Caco-2 (cell line): ENCODE results near the gene CMSS1. TPM values are rescaled to one million over a fixed set of nuclear protein-coding genes. Genes with fewer than 3 reads are reported as not detected.

Source experiments
- BruUV-seq: library from RNA; stranded (reverse); fragments of 400-500 nt; replicated peaks from 2 replicates; lab custom pipeline; 2021; lab: Mats Ljungman, UMichigan
- CTCF ChIA-PET: fragments of 300-600 bp; sonication (Branson Sonifier 250); formaldehyde crosslinking; loops from one replicate; lab custom pipeline; 2022; ENCODE audit warnings: antibody characterized with exemption; lab: Charles Lee
- POLR2A ChIA-PET: fragments of 300-600 bp; sonication (Branson Sonifier 250); formaldehyde crosslinking; loops from one replicate; lab custom pipeline; 2022; ENCODE audit warnings: antibody characterized with exemption; lab: Charles Lee
- DNase-seq, 2 experiments: peaks; one replicate each; pipeline versions ENCODE4 v3.0.0 to v3.0.0-alpha.2; 2020 to 2022
- H3K27me3 ChIP-seq: replicated peaks from 2 replicates; pipeline ENCODE4 v1.6.0; 2011; ENCODE audit warnings: low read length; ENCODE audit not compliant: control insufficient read depth, insufficient read depth
- H3K36me3 ChIP-seq: 2 replicates; pipeline ENCODE4 v1.5.1; 2011; ENCODE audit warnings: low read length; ENCODE audit not compliant: control insufficient read depth, insufficient read depth
- H3K4me1 ChIP-seq: fragments of 250-450 bp; sonication (Bioruptor Pico); 2 replicates; pipeline ENCODE4 v1.5.1; 2020; ENCODE audit warnings: mild to moderate bottlenecking
- H3K4me3 ChIP-seq: 2 replicates; pipeline ENCODE4 v1.5.1; 2011; ENCODE audit warnings: low read depth, mild to moderate bottlenecking, control low read depth, low read length
- H3K9me3 ChIP-seq: fragments of 250-450 bp; sonication (Bioruptor Pico); 2 replicates; pipeline ENCODE4 v1.5.1; 2020; ENCODE audit warnings: mild to moderate bottlenecking, moderate library complexity
- H3K27ac Mint-ChIP-seq: one replicate; pipeline ENCODE4 v1.8.0; 2022; ENCODE audit warnings: mixed read lengths; ENCODE audit not compliant: unreplicated experiment
- H3K27me3 Mint-ChIP-seq: one replicate; pipeline ENCODE4 v1.8.0; 2022; ENCODE audit warnings: mixed read lengths; ENCODE audit not compliant: insufficient read depth, unreplicated experiment
- H3K36me3 Mint-ChIP-seq: one replicate; pipeline ENCODE4 v1.8.0; 2022; ENCODE audit warnings: mild to moderate bottlenecking, mixed read lengths; ENCODE audit not compliant: insufficient read depth, unreplicated experiment
- H3K4me1 Mint-ChIP-seq: one replicate; pipeline ENCODE4 v1.8.0; 2022; ENCODE audit warnings: low read depth, mixed read lengths; ENCODE audit not compliant: unreplicated experiment
- H3K4me3 Mint-ChIP-seq: one replicate; pipeline ENCODE4 v1.8.0; 2022; ENCODE audit warnings: mild to moderate bottlenecking, moderate library complexity, mixed read lengths; ENCODE audit not compliant: unreplicated experiment
- H3K9me3 Mint-ChIP-seq: one replicate; pipeline ENCODE4 v1.8.0; 2022; ENCODE audit warnings: mixed read lengths; ENCODE audit not compliant: unreplicated experiment
- CTCF ChIP-seq, 2 experiments: fragments of 200-600 bp in 1 of 2; IDR thresholded peaks; 1 replicate in 1 of 2; 2 replicates in 1 of 2; pipeline versions ENCODE4 v1.5.1 to v1.8.0; 2011 to 2022; ENCODE audit warnings: antibody characterized with exemption in 1 of 2, control low read depth in 1 of 2, inconsistent platforms in 1 of 2, low read depth in 1 of 2, low read length in 1 of 2, mild to moderate bottlenecking in 1 of 2, moderate library complexity in 1 of 2; ENCODE audit not compliant: insufficient read depth in 1 of 2, severe bottlenecking in 1 of 2, unreplicated experiment in 1 of 2
- intact Hi-C: fragments of 100-400 bp; cut with micrococcal nuclease; formaldehyde crosslinking; loops from one replicate; pipeline ENCODE4 v1.10.0; 2022; ENCODE audit not compliant: unreplicated experiment
- total RNA-seq: library from RNA; stranded (reverse); gene quantifications from 2 replicates; pipeline ENCODE4 v1.2.3, GENCODE V29; 2022

CMSS1 gene
- total RNA-seq, 1 experiment from 2014 or later: 54.4 TPM

- Histone ChIP-seq H3K36me3 (no peaks in the 10 kb centered on the region), H3K4me3 (no peak overlapping the region), H3K4me1 (no peaks in the 10 kb centered on the region), H3K27me3 (no peaks in the 10 kb centered on the region), H3K9me3 (no peaks in the 10 kb centered on the region)
- no peaks in the 10 kb centered on the region for H3K9me3 Mint-ChIP-seq
- intact Hi-C loops: no loop called here
- H3K27me3 Mint-ChIP-seq: no peaks in the 10 kb centered on the region
- H3K27ac Mint-ChIP-seq: no peak overlapping the region
- H3K4me1 Mint-ChIP-seq: no peaks in the 10 kb centered on the region
- no TSS peak for BruUV-seq
- H3K4me3 Mint-ChIP-seq: no peak overlapping the region
- CTCF ChIA-PET: no interaction called here
- DNase-seq: no peak
- H3K36me3 Mint-ChIP-seq: no peaks in the 10 kb centered on the region
- POLR2A ChIA-PET: no interaction called here
- no peak for TF ChIP-seq CTCF (IDR thresholded peaks at IDR 0.05; ENCODE audit: insufficient read depth in 1 of 2, low read depth in 1 of 2, low read length in 1 of 2, severe bottlenecking in 1 of 2, unreplicated experiment in 1 of 2)
Measured at GRCh38 chr3:100209169-100209568, 391.5 kb downstream of the CMSS1 start.

GRCh38 chr3:100209948-100210771, 392.5 kb downstream of the CMSS1 start:
- Mint-ChIP-seq H3K4me1 (no peaks in the 10 kb centered on the region), H3K9me3 (no peaks in the 10 kb centered on the region), H3K27me3 (no peaks in the 10 kb centered on the region), H3K27ac (no peak overlapping the region), H3K4me3 (no peak overlapping the region), H3K36me3 (no peaks in the 10 kb centered on the region)
- TF ChIP-seq CTCF (IDR thresholded peaks at IDR 0.05; ENCODE audit: insufficient read depth in 1 of 2, low read depth in 1 of 2, low read length in 1 of 2, severe bottlenecking in 1 of 2, unreplicated experiment in 1 of 2): no peak
- CTCF ChIA-PET: no interaction called here
- Histone ChIP-seq H3K4me1 (no peaks in the 10 kb centered on the region), H3K9me3 (no peaks in the 10 kb centered on the region), H3K36me3 (no peaks in the 10 kb centered on the region), H3K4me3 (no peak overlapping the region), H3K27me3 (no peaks in the 10 kb centered on the region)
- no TSS peak for BruUV-seq
- POLR2A ChIA-PET: no interaction called here
- intact Hi-C loops: no loop called here
- DNase-seq: no peak

GRCh38 chr3:100210772-100211135, 393.1 kb downstream of the CMSS1 start:
- POLR2A ChIA-PET: no interaction called here

More at GRCh38 chr3:100210772-100211135, 393.1 kb downstream of the CMSS1 start:
- H3K27me3 Mint-ChIP-seq: no peaks in the 10 kb centered on the region
- no TSS peak for BruUV-seq
- no peak for TF ChIP-seq CTCF (IDR thresholded peaks at IDR 0.05; ENCODE audit: insufficient read depth in 1 of 2, low read depth in 1 of 2, low read length in 1 of 2, severe bottlenecking in 1 of 2, unreplicated experiment in 1 of 2)
- no peaks in the 10 kb centered on the region for H3K36me3 Mint-ChIP-seq
- intact Hi-C loops: no loop called here
- Histone ChIP-seq H3K4me1 (no peaks in the 10 kb centered on the region), H3K9me3 (no peaks in the 10 kb centered on the region), H3K4me3 (no peak overlapping the region), H3K36me3 (no peaks in the 10 kb centered on the region), H3K27me3 (no peaks in the 10 kb centered on the region)
- H3K27ac Mint-ChIP-seq: no peak overlapping the region
- H3K4me1 Mint-ChIP-seq: no peaks in the 10 kb centered on the region
- CTCF ChIA-PET: no interaction called here
- DNase-seq: no peak
- H3K9me3 Mint-ChIP-seq: no peaks in the 10 kb centered on the region
- H3K4me3 Mint-ChIP-seq: no peak overlapping the region
